Activated naive CD8-positive, alpha-beta T cell treated with anti-CD3 and anti-CD28 coated beads for 36 hours (primary cell): ENCODE results near the gene AMN. TPM values are rescaled to one million over a fixed set of nuclear protein-coding genes. Genes with fewer than 3 reads are reported as not detected.

ENCODE experiments used
- DNase-seq: peaks from one replicate; pipeline ENCODE4 v3.0.0; 2021
- H3K27ac Mint-ChIP-seq: one replicate; pipeline ENCODE4 v1.8.0; 2022; ENCODE audit warnings: mild to moderate bottlenecking, moderate library complexity, mixed read lengths
- H3K27me3 Mint-ChIP-seq: one replicate; pipeline ENCODE4 v1.8.0; 2022; ENCODE audit warnings: mild to moderate bottlenecking, mixed read lengths
- H3K36me3 Mint-ChIP-seq: one replicate; pipeline ENCODE4 v1.8.0; 2021; ENCODE audit warnings: mild to moderate bottlenecking, mixed read lengths
- H3K4me1 Mint-ChIP-seq: one replicate; pipeline ENCODE4 v1.8.0; 2021; ENCODE audit warnings: mixed read lengths
- H3K4me3 Mint-ChIP-seq: one replicate; pipeline ENCODE4 v1.8.0; 2022; ENCODE audit warnings: mild to moderate bottlenecking, moderate library complexity, mixed read lengths
- H3K9me3 Mint-ChIP-seq: one replicate; pipeline ENCODE4 v1.8.0; 2022; ENCODE audit warnings: mixed read lengths
- total RNA-seq, 2 experiments: library from RNA; stranded (reverse); gene quantifications; one replicate each; pipeline ENCODE4 v1.2.3, GENCODE V29; 2021

Gene AMN
- total RNA-seq, 2 experiments from 2014 or later, result 0.72 to 2.0 TPM

DNA sequence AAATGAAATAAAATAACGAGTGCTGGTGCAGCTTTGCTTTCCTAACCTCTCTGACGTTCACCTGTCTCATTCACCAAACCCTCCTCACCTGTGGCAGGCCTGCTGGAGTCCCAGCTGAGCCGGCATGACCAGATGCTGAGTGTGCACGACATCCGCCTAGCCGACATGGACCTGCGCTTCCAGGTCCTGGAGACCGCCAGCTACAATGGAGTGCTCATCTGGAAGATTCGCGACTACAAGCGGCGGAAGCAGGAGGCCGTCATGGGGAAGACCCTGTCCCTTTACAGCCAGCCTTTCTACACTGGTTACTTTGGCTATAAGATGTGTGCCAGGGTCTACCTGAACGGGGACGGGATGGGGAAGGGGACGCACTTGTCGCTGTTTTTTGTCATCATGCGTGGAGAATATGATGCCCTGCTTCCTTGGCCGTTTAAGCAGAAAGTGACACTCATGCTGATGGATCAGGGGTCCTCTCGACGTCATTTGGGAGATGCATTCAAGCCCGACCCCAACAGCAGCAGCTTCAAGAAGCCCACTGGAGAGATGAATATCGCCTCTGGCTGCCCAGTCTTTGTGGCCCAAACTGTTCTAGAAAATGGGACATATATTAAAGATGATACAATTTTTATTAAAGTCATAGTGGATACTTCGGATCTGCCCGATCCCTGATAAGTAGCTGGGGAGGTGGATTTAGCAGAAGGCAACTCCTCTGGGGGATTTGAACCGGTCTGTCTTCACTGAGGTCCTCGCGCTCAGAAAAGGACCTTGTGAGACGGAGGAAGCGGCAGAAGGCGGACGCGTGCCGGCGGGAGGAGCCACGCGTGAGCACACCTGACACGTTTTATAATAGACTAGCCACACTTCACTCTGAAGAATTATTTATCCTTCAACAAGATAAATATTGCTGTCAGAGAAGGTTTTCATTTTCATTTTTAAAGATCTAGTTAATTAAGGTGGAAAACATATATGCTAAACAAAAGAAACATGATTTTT is 17.1 kb upstream of the AMN start:
- no peak for DNase-seq
- Mint-ChIP-seq H3K9me3 (no peaks in the 10 kb centered on the region), H3K4me1 (peaks cover 12% of the 10 kb centered on the region), H3K27ac (no peak overlapping the region), H3K27me3 (no peaks in the 10 kb centered on the region), H3K36me3 (peaks cover 7% of the 10 kb centered on the region), H3K4me3 (no peak overlapping the region)

GRCh38 chr14:102906616-102907302 is 15.7 kb upstream of the AMN start:
- DNase-seq, result no peak
- H3K4me3 Mint-ChIP-seq, result no peak overlapping the region
- H3K36me3 Mint-ChIP-seq, result peaks cover 5% of the 10 kb centered on the region
- H3K9me3 Mint-ChIP-seq, result no peaks in the 10 kb centered on the region
- no peaks in the 10 kb centered on the region for H3K27me3 Mint-ChIP-seq
- H3K4me1 Mint-ChIP-seq, result no peaks in the 10 kb centered on the region
- H3K27ac Mint-ChIP-seq, result no peak overlapping the region

DNA sequence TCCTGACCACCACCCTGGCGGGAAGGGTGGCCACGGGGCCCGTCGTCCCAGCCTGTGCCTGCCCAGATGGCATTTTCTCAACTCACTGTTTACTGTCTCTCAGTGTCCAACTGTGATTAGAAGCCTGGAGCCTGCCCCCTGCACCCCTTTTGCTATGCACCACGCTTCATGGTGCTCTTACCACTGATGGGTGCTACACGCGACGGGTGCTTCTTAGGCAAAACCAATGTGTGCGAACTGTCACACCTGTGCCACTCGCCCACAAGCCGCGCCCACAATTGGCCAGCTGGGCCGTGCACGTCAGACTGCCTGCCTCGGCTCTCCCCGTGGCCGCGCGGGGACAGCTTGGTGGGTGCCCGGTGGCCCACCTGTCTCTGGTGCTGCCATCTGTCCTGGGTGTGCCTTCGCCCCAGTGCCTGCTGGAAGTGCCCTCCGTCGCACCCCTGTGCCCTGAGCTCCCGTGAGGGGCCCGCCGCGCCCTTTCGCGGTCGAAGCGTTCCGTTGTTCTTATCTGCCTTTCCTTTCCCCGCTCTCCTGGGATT is 15.1 kb upstream of the AMN start:
- Mint-ChIP-seq H3K27me3 (no peaks in the 10 kb centered on the region), H3K36me3 (peaks cover 5% of the 10 kb centered on the region), H3K4me3 (no peak overlapping the region), H3K4me1 (no peaks in the 10 kb centered on the region), H3K9me3 (no peaks in the 10 kb centered on the region), H3K27ac (no peak overlapping the region)
- DNase-seq, result no peak

- H3K9me3 Mint-ChIP-seq, result no peaks in the 10 kb centered on the region
- H3K4me1 Mint-ChIP-seq, result no peaks in the 10 kb centered on the region
- H3K4me3 Mint-ChIP-seq, result no peak overlapping the region
- peaks cover 3% of the 10 kb centered on the region for H3K36me3 Mint-ChIP-seq
- H3K27ac Mint-ChIP-seq, result no peak overlapping the region
- H3K27me3 Mint-ChIP-seq, result no peaks in the 10 kb centered on the region
- no peak for DNase-seq
Measured at GRCh38 chr14:102907980-102908730, 14.3 kb upstream of the AMN start.

DNA sequence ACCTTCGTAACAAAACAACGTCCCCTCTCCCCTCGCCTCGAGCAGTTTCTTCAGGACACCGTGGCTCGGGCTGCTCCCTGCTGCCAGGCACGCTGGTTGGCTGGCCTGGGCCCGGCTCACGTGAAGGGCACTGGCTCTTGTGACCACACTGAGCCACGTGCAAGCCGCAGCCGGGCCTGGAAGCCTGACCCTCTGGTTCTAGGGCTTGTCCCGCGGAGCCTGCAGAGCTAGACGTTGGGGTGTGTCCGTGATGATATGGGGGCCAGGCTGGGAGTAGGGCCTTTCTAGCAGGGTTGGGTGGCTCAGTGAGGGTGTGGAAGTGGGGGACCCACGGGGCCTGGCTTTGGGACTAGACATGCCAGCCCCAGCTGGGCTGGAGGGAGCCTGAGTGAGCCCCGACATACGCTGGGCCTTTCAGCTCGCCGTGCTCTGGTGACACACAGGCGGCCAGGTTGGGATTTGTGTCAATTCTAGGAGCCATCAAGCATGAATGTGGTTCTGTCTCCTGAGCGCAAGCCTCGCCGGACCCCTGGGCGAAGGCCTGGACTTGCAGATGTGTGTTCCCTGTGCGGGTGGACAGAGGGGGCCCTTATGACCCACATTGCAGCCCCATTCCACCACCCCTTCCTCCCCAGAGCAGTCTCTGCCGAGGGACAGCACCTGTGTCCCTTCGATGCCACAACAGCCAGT is 13.6 kb upstream of the AMN start:
- no peak for DNase-seq
- no peaks in the 10 kb centered on the region for H3K9me3 Mint-ChIP-seq
- H3K4me1 Mint-ChIP-seq, result no peaks in the 10 kb centered on the region
- H3K27ac Mint-ChIP-seq, result no peak overlapping the region
- H3K36me3 Mint-ChIP-seq, result peaks cover 2% of the 10 kb centered on the region
- H3K4me3 Mint-ChIP-seq, result no peak overlapping the region
- H3K27me3 Mint-ChIP-seq, result no peaks in the 10 kb centered on the region

- Mint-ChIP-seq H3K27ac (no peak overlapping the region), H3K4me1 (no peaks in the 10 kb centered on the region), H3K36me3 (peaks cover 2% of the 10 kb centered on the region), H3K9me3 (no peaks in the 10 kb centered on the region), H3K4me3 (no peak overlapping the region), H3K27me3 (no peaks in the 10 kb centered on the region)
- no peak for DNase-seq
Measured at GRCh38 chr14:102909462-102909861, 13.0 kb upstream of the AMN start.

GRCh38 chr14:102909911-102910310 is 12.6 kb upstream of the AMN start:
- H3K4me3 Mint-ChIP-seq, result no peak overlapping the region
- DNase-seq, result no peak
- H3K36me3 Mint-ChIP-seq, result peaks cover 2% of the 10 kb centered on the region
- H3K27ac Mint-ChIP-seq, result no peak overlapping the region
- H3K9me3 Mint-ChIP-seq, result no peaks in the 10 kb centered on the region
- no peaks in the 10 kb centered on the region for H3K27me3 Mint-ChIP-seq
- H3K4me1 Mint-ChIP-seq, result no peaks in the 10 kb centered on the region

- peak overlapping the region; percentile 40 for H3K27ac Mint-ChIP-seq
Measured at GRCh38 chr14:102910442-102910841, 12.0 kb upstream of the AMN start.

DNA sequence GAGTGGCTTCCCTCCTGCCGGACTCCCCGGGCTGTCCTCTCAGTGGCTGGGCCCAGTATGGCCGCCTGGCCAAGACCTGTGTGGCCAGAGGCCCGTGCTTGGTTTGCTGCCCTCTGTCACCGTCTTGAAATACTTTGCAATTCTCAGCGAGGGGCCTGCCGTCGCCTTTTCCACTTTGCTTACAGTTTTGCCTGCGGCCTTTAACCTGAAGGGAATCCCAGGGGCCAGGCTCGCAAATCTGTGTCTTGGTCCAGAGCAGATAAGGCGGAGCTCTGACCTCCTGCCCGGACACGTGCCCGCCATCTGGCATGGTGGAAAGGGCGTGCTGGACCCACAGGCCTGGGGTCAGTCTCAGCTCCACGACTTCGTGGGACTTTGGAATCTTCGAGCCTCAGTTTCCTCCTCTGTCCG is 10.9 kb upstream of the AMN start:
- Mint-ChIP-seq H3K27ac (no peak overlapping the region), H3K4me1 (no peaks in the 10 kb centered on the region), H3K27me3 (no peaks in the 10 kb centered on the region), H3K4me3 (no peak overlapping the region), H3K9me3 (no peaks in the 10 kb centered on the region), H3K36me3 (peaks cover 2% of the 10 kb centered on the region)
- DNase-seq, result no peak

More at GRCh38 chr14:102910442-102910841, 12.0 kb upstream of the AMN start:
- no peaks in the 10 kb centered on the region for H3K27me3 Mint-ChIP-seq
- no peaks in the 10 kb centered on the region for H3K4me1 Mint-ChIP-seq
- no peak for DNase-seq
- H3K4me3 Mint-ChIP-seq, result no peak overlapping the region
- peaks cover 2% of the 10 kb centered on the region for H3K36me3 Mint-ChIP-seq
- no peaks in the 10 kb centered on the region for H3K9me3 Mint-ChIP-seq

- Mint-ChIP-seq H3K4me1 (no peaks in the 10 kb centered on the region), H3K36me3 (peaks cover 2% of the 10 kb centered on the region), H3K27me3 (no peaks in the 10 kb centered on the region), H3K9me3 (no peaks in the 10 kb centered on the region), H3K27ac (no peak overlapping the region), H3K4me3 (no peak overlapping the region)
- DNase-seq, result no peak
Measured at GRCh38 chr14:102911991-102912761, 10.3 kb upstream of the AMN start.

DNA sequence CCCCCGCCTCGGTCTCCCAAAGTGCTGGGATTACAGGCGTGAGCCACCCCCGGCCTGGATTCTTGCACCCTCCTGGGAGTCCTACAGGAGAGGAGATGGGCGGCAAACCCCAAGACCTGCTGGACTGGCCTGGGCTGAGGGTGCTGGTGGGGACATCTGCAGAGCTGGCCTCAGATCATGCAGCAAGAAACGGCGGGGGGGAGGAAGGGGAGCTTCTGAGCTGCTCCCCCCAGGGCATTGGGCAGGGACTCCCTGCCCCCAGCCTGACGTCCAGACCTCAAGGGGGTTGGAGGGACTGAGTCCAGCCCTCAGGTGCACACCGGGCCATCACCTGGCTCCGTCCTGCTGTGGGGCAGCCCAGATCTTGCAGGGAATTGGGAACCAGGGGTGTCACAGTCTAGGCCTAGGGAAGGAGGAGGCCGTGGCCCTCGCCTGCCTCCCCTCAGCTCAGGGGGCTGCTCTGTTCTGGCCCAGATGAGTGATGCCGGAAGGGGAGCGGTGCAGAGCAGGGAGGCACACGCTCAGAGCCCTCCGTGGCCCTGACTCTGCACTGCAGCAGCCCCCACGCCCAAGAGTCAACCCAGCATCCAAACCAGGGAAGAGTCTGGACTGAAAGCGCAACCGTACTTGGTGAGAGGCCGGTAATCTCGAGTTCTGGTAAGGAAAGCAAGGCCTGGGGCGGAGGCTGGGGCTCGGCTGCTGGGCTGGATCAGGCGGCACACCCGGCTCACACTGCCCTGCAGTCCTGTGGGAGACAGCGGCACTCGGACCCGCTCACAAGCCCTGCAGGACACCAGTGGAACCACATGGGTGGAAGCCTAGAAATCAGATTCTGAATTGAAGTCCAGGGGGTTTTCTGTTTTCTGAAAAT is 8.9 kb upstream of the AMN start:
- DNase-seq, result no peak
- H3K36me3 Mint-ChIP-seq, result no peaks in the 10 kb centered on the region
- no peaks in the 10 kb centered on the region for H3K9me3 Mint-ChIP-seq
- H3K27ac Mint-ChIP-seq, result no peak overlapping the region
- no peaks in the 10 kb centered on the region for H3K27me3 Mint-ChIP-seq
- H3K4me3 Mint-ChIP-seq, result no peak overlapping the region
- H3K4me1 Mint-ChIP-seq, result no peaks in the 10 kb centered on the region

GRCh38 chr14:102914474-102915291 is 7.8 kb upstream of the AMN start:
- Mint-ChIP-seq H3K27ac (no peak overlapping the region), H3K36me3 (no peaks in the 10 kb centered on the region), H3K27me3 (no peaks in the 10 kb centered on the region), H3K4me3 (no peak overlapping the region), H3K4me1 (no peaks in the 10 kb centered on the region), H3K9me3 (no peaks in the 10 kb centered on the region)
- DNase-seq, result no peak
